Fibroblast of skin of back (primary cell): Measurements from ENCODE around the gene HOTAIR.

ENCODE experiments used
- DNase-seq: peaks from one replicate; pipeline ENCODE4 v3.0.0-alpha.2; 2013

HOTAIR gene

GRCh38 chr12:53916788-53917655, 57.7 kb downstream of the HOTAIR start:
- no peak for DNase-seq
